H1 (cell line): ENCODE measurements around the gene RRAGC. TPM values are rescaled to one million over a fixed set of nuclear protein-coding genes. Genes with fewer than 3 reads are reported as not detected.
"Not testable (repeated sequence)": the region's sequence is repeated elsewhere in the genome, so short reads cannot be mapped to it uniquely, and the experiment has no call there.

Source experiments
- CTCF ChIA-PET: fragments of 300-600 bp; sonication (Branson Sonifier 250); formaldehyde crosslinking; loops from one replicate; lab custom pipeline; 2021; ENCODE audit not compliant: partially characterized antibody; lab: Charles Lee
- POLR2A ChIA-PET: fragments of 300-600 bp; sonication (Branson Sonifier 250); formaldehyde crosslinking; loops from one replicate; lab custom pipeline; 2021; ENCODE audit warnings: inconsistent platforms; ENCODE audit not compliant: partially characterized antibody; lab: Charles Lee
- DNase-seq, 2 experiments: peaks; one replicate each; pipeline versions ENCODE4 v3.0.0 to v3.0.0-alpha.2; 2010 to 2022; ENCODE audit warnings: low spot score in 2 of 2, low read depth in 1 of 2, mixed read lengths in 1 of 2
- FAIRE-seq: peaks from 2 replicates; lab custom pipeline; 2011; peaks lifted over from hg19 to GRCh38; lab: Jason Lieb, UNC
- H2AFZ ChIP-seq: 2 replicates; pipeline ENCODE4 v1.8.1; 2012; ENCODE audit warnings: low read length, inconsistent platforms
- H2AK5ac ChIP-seq: 2 replicates; pipeline ENCODE4 v1.6.1; 2013; ENCODE audit warnings: low read depth, low read length
- H2BK120ac ChIP-seq: replicated peaks from 2 replicates; pipeline ENCODE3; 2013; ENCODE audit warnings: low read depth, low read length, inconsistent platforms
- H2BK12ac ChIP-seq: 2 replicates; pipeline ENCODE4 v1.6.1; 2013; ENCODE audit warnings: low read depth, low read length
- H2BK15ac ChIP-seq: 2 replicates; pipeline ENCODE4 v1.6.1; 2013; ENCODE audit warnings: low read length
- H2BK20ac ChIP-seq: 2 replicates; pipeline ENCODE4 v1.6.1; 2013; ENCODE audit warnings: low read length
- H2BK5ac ChIP-seq: 2 replicates; pipeline ENCODE4 v1.6.1; 2013; ENCODE audit warnings: low read depth, low read length
- H3K14ac ChIP-seq: 2 replicates; pipeline ENCODE4 v1.6.1; 2013; ENCODE audit warnings: inconsistent platforms; ENCODE audit not compliant: insufficient read length
- H3K18ac ChIP-seq: 2 replicates; pipeline ENCODE4 v1.6.1; 2013; ENCODE audit warnings: low read length; ENCODE audit errors: extremely low read depth
- H3K23ac ChIP-seq: 2 replicates; pipeline ENCODE4 v1.6.1; 2013; ENCODE audit warnings: inconsistent platforms; ENCODE audit not compliant: insufficient read length
- H3K23me2 ChIP-seq: 2 replicates; pipeline ENCODE4 v1.6.1; 2013; ENCODE audit warnings: low read depth, low read length
- H3K27ac ChIP-seq: 2 replicates; pipeline ENCODE4 v1.6.1; 2011; ENCODE audit warnings: low read depth, low read length, inconsistent platforms
- H3K27me3 ChIP-seq, 4 experiments: replicated peaks in 1 of 4; 1 replicate in 1 of 4; 2 replicates in 3 of 4; pipeline versions ENCODE4 v1.6.1 to v1.8.1; 2011 to 2013; ENCODE audit warnings: low read length in 3 of 4, mild to moderate bottlenecking in 3 of 4, inconsistent platforms in 2 of 4, mixed read lengths in 2 of 4, moderate library complexity in 1 of 4; ENCODE audit not compliant: control insufficient read depth in 3 of 4, insufficient read depth in 3 of 4; ENCODE audit errors: extremely low read depth in 1 of 4
- H3K36me3 ChIP-seq, 4 experiments: 2 replicates each; pipeline versions ENCODE4 v1.6.1 to v1.8.1; 2011 to 2013; ENCODE audit warnings: mild to moderate bottlenecking in 4 of 4, low read length in 3 of 4, moderate library complexity in 2 of 4, control low read depth in 1 of 4, inconsistent platforms in 1 of 4; ENCODE audit not compliant: insufficient read depth in 4 of 4, control insufficient read depth in 2 of 4
- H3K4ac ChIP-seq: replicated peaks from 2 replicates; pipeline ENCODE3; 2013; ENCODE audit warnings: low read length, low read depth, mixed read lengths, inconsistent platforms; ENCODE audit not compliant: insufficient read length
- H3K4me1 ChIP-seq, 4 experiments: replicated peaks in 1 of 4; 1 replicate in 1 of 4; 2 replicates in 3 of 4; pipeline versions ENCODE4 v1.6.1 to v1.8.1; 2011 to 2013; ENCODE audit warnings: low read length in 3 of 4, inconsistent platforms in 2 of 4, mixed read lengths in 1 of 4; ENCODE audit not compliant: insufficient read depth in 4 of 4, control insufficient read depth in 3 of 4
- H3K4me2 ChIP-seq, 2 experiments: 2 replicates each; pipeline versions ENCODE4 v1.6.1 to v1.8.1; 2011 to 2013; ENCODE audit warnings: low read depth in 2 of 2, low read length in 2 of 2, control low read depth in 1 of 2, inconsistent platforms in 1 of 2, mild to moderate bottlenecking in 1 of 2; ENCODE audit not compliant: insufficient read depth in 1 of 2
- H3K4me3 ChIP-seq, 4 experiments: fragments of 200-600, 300-600 bp in 1 of 4; sonication (generic), shearing (Covaris generic), sonication (Bioruptor Twin) in 1 of 4; 2 replicates each; pipeline versions ENCODE4 v1.5.1 to v1.8.1; 2011 to 2016; ENCODE audit warnings: low read length in 4 of 4, low read depth in 3 of 4, control low read depth in 2 of 4, inconsistent platforms in 2 of 4, mild to moderate bottlenecking in 2 of 4, mixed read lengths in 1 of 4, moderate library complexity in 1 of 4; ENCODE audit not compliant: insufficient read depth in 2 of 4; ENCODE audit errors: extremely low read depth in 1 of 4
- H3K56ac ChIP-seq: replicated peaks from 2 replicates; pipeline ENCODE3; 2013; ENCODE audit warnings: low read depth, mild to moderate bottlenecking, mixed read lengths, low read length, inconsistent platforms; ENCODE audit not compliant: insufficient read length
- H3K79me1 ChIP-seq: 2 replicates; pipeline ENCODE4 v1.6.1; 2013; ENCODE audit warnings: low read depth, low read length, control low read depth
- H3K79me2 ChIP-seq, 2 experiments: 2 replicates each; pipeline versions ENCODE4 v1.6.1 to v1.8.1; 2012 to 2013; ENCODE audit warnings: low read length in 2 of 2, mild to moderate bottlenecking in 2 of 2, inconsistent platforms in 1 of 2; ENCODE audit not compliant: insufficient read depth in 2 of 2, control insufficient read depth in 1 of 2
- H3K9ac ChIP-seq, 4 experiments: replicated peaks in 1 of 4; 1 replicate in 1 of 4; 2 replicates in 3 of 4; pipeline versions ENCODE4 v1.6.1 to v1.8.1; 2011 to 2013; ENCODE audit warnings: low read depth in 3 of 4, low read length in 3 of 4, control low read depth in 2 of 4, mild to moderate bottlenecking in 2 of 4, moderate library complexity in 2 of 4, inconsistent platforms in 1 of 4; ENCODE audit errors: extremely low read depth in 1 of 4
- H3K9me3 ChIP-seq, 2 experiments: 2 replicates each; pipeline versions ENCODE4 v1.6.1 to v1.8.1; 2012 to 2013; ENCODE audit warnings: mild to moderate bottlenecking in 2 of 2, moderate library complexity in 2 of 2, control low read depth in 1 of 2, inconsistent platforms in 1 of 2, low read depth in 1 of 2, low read length in 1 of 2, mixed read lengths in 1 of 2; ENCODE audit not compliant: insufficient read depth in 2 of 2
- H4K20me1 ChIP-seq, 2 experiments: replicated peaks in 1 of 2; 2 replicates each; pipeline versions ENCODE3 to v1.8.1; 2011 to 2013; ENCODE audit warnings: inconsistent platforms in 2 of 2, low read length in 2 of 2, mild to moderate bottlenecking in 1 of 2; ENCODE audit not compliant: insufficient read depth in 2 of 2, control insufficient read depth in 1 of 2
- H4K5ac ChIP-seq: 2 replicates; pipeline ENCODE4 v1.6.1; 2013; ENCODE audit warnings: low read length, low read depth, mixed read lengths, inconsistent platforms; ENCODE audit not compliant: insufficient read length
- H4K8ac ChIP-seq: 2 replicates; pipeline ENCODE4 v1.8.0; 2013; ENCODE audit warnings: mild to moderate bottlenecking, moderate library complexity, low read length, inconsistent platforms; ENCODE audit not compliant: insufficient read depth; ENCODE audit errors: extremely low read depth
- H4K91ac ChIP-seq: replicated peaks from 2 replicates; pipeline ENCODE3; 2013; ENCODE audit warnings: low read length, mixed read lengths, inconsistent platforms; ENCODE audit not compliant: insufficient read length
- WGBS, 2 experiments: shearing (Covaris generic) in 1 of 2; methylation state at CpG; one replicate each; pipeline versions ENCODE4 v1.1.6 to v1.1.7; 2013 to 2015; ENCODE audit warnings: low lambda C conversion rate in 2 of 2, mixed read lengths in 2 of 2, inconsistent platforms in 1 of 2, low coverage in 1 of 2, missing lambda C conversion rate in 1 of 2; ENCODE audit not compliant: insufficient replicate concordance in 2 of 2, insufficient coverage in 1 of 2, insufficient read length in 1 of 2; ENCODE audit errors: extremely low coverage in 1 of 2, missing lambda C conversion rate in 1 of 2; 5-methylcytosine and 5-hydroxymethylcytosine counted together
- polyA plus RNA-seq, 7 experiments: library from polyadenylated mRNA; depleted of rRNA in 3 of 7; stranded (reverse) in 5 of 7; unstranded in 2 of 7; fragments of >200 nt in 5 of 7; fragments of 200-250 nt in 2 of 7; gene quantifications; 1 replicate in 5 of 7; 2 replicates in 1 of 7; 4 replicates in 1 of 7; pipeline versions ENCODE4 v1.2.1 to v1.2.3, GENCODE V29; 2011 to 2013; ENCODE audit warnings: missing spikeins in 2 of 7, mixed read lengths in 2 of 7
- total RNA-seq: library from RNA; stranded (reverse); fragmentation: NEBNext Ultra II Directional; extraction: Animal tissue kit (Norgen Biotek cat#: 25700); gene quantifications from 2 replicates; pipeline ENCODE4 v1.2.1, GENCODE V29; 2021

Gene RRAGC
- total and polyA plus RNA-seq, 2 of the 8 experiments (the other 6 are each of a cell fraction or from before 2014, with no cell fraction given): 12.0 to 16.5 TPM

DNA sequence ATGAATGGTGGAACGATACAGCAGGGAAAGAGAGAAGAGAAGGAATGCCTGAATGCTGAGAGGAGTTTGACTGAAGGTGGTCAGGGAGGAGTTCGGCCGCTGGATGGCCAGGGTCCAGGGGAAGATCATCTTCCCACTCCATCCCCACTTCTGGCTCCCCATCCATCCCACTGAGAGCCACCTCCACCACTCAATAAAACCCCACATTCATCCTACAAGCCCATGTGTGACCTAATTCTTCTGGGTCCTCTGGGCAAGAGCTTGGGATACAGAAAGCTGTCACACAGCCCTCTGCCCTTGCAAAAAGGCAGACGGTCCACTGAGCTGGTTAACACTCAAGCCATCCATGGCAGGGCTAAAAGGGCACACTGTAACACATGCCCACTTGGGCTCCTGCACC, 48.1 kb downstream of the RRAGC start:
- H2AFZ ChIP-seq, DNase-seq, H3K4me3 ChIP-seq, H3K23ac ChIP-seq, H3K4me1 ChIP-seq, H3K27ac ChIP-seq, H2BK12ac ChIP-seq, H3K4ac ChIP-seq, H3K9ac ChIP-seq, H3K79me1 ChIP-seq, H3K4me2 ChIP-seq, H2BK120ac ChIP-seq, H2BK5ac ChIP-seq, H2AK5ac ChIP-seq, H3K56ac ChIP-seq, H3K18ac ChIP-seq, H2BK15ac ChIP-seq, H2BK20ac ChIP-seq, POLR2A ChIA-PET, H4K5ac ChIP-seq, H3K9me3 ChIP-seq, H3K23me2 ChIP-seq, H3K36me3 ChIP-seq, H3K79me2 ChIP-seq, H4K91ac ChIP-seq, H4K8ac ChIP-seq, CTCF ChIA-PET, FAIRE-seq, H3K14ac ChIP-seq, H4K20me1 ChIP-seq: not testable (repeated sequence)
- H3K27me3 ChIP-seq: peaks cover 0 to 21% (median 10%) of the 10 kb centered on the region in 4 experiments; a peak in 4 of 7 replicates
- WGBS, 2 experiments: 90% methylated on average over 4 of the region's 4 CpGs; no CpG with 5 or more reads in 1 of the 2 experiments
